SK-N-SH (cell line): ENCODE results near the gene MIS12.

Experiments used
- EP300 ChIP-seq, 2 experiments: IDR thresholded peaks; 2 replicates each; pipeline versions ENCODE4 v1.4.0 to v1.6.1; 2012; ENCODE audit warnings: borderline replicate concordance in 1 of 2, low read depth in 1 of 2, low read length in 1 of 2
- EZH2phosphoT487 ChIP-seq: fragments of 200-600 bp; sonication (generic); IDR thresholded peaks from 2 replicates; pipeline ENCODE4 v1.6.1; 2017; ENCODE audit warnings: low read depth, mixed run types, mild to moderate bottlenecking, antibody characterized with exemption, moderate library complexity, borderline replicate concordance
- FOXM1 ChIP-seq: IDR thresholded peaks from 2 replicates; pipeline ENCODE4 v1.4.0; 2012; ENCODE audit warnings: low read depth, mild to moderate bottlenecking
- GATA2 ChIP-seq: sonication (generic); formaldehyde crosslinking; IDR thresholded peaks from 2 replicates; pipeline ENCODE4 v1.5.0; 2020; ENCODE audit warnings: mild to moderate bottlenecking, missing genetic modification reagents
- MEF2A ChIP-seq: IDR thresholded peaks from 2 replicates; pipeline ENCODE4 v1.4.0; 2012; ENCODE audit warnings: low read depth, borderline replicate concordance
- POLR2AphosphoS5 ChIP-seq: IDR thresholded peaks from 2 replicates; pipeline ENCODE4 v1.6.1; 2012; ENCODE audit warnings: low read depth, low read length
- RCOR1 ChIP-seq: fragments of 150-350 bp; IDR thresholded peaks from 2 replicates; pipeline ENCODE4 v1.6.1; 2017; ENCODE audit warnings: antibody characterized with exemption, low read length
- SMC3 ChIP-seq: IDR thresholded peaks from 2 replicates; pipeline ENCODE4 v1.6.1; 2012; ENCODE audit warnings: low read depth, low read length, improper control_type of control experiment
- TAF1 ChIP-seq: IDR thresholded peaks from 2 replicates; pipeline ENCODE4 v1.6.1; 2012; ENCODE audit warnings: low read depth, mild to moderate bottlenecking, low read length, moderate library complexity, borderline replicate concordance
- YY1 ChIP-seq: IDR thresholded peaks from 2 replicates; pipeline ENCODE4 v1.4.0; 2012; ENCODE audit warnings: low read depth, mild to moderate bottlenecking
- TF ChIP-seq, protein P1 (sequence below): fragments of 200-600 bp; sonication (generic); IDR thresholded peaks from 2 replicates; pipeline ENCODE4 v1.6.1; 2017; ENCODE audit warnings: antibody characterized with exemption, mild to moderate bottlenecking, moderate library complexity

DNA sequence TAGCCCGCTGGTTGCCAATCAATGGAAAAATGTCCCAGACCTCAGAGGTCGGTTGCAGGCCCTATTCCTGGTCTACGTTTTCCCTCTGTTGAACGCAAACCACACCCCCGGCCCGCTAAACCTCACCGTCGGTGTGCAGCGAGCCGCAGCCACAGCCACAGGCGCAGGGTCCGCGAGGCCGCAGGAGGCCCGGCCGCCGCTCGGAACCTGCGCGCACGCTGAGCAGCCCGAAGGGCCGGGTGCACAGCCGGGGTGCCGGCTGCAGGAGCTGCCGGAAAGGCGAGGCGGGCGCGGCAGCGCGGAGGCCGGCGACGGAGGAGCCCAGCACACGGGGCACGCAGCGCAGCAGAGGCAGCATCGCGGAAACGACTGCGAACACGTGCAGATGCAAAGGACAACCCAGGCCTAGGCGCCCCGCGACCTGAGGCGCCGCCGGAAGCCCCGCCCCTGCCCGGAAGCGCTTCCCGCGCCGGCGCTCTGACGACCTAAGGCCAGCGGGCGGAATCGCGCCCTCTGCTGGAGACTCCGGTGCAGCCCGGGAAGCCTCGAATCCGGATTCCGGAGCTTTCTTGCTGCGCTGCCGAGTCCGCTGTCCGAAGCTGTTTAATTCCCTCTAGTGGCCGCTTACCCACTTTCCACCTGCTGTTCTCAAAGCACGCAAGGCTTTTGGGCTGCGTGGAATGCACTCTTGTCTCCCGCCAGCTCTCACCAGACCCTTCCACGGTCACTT, 47.5 kb upstream of the MIS12 start, which contains the start of gene C1QBP:
- TF ChIP-seq, protein P1, sequence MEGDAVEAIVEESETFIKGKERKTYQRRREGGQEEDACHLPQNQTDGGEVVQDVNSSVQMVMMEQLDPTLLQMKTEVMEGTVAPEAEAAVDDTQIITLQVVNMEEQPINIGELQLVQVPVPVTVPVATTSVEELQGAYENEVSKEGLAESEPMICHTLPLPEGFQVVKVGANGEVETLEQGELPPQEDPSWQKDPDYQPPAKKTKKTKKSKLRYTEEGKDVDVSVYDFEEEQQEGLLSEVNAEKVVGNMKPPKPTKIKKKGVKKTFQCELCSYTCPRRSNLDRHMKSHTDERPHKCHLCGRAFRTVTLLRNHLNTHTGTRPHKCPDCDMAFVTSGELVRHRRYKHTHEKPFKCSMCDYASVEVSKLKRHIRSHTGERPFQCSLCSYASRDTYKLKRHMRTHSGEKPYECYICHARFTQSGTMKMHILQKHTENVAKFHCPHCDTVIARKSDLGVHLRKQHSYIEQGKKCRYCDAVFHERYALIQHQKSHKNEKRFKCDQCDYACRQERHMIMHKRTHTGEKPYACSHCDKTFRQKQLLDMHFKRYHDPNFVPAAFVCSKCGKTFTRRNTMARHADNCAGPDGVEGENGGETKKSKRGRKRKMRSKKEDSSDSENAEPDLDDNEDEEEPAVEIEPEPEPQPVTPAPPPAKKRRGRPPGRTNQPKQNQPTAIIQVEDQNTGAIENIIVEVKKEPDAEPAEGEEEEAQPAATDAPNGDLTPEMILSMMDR: peak; percentile 97
- TF ChIP-seq POLR2AphosphoS5: peak; percentile 81
- no peak for TF ChIP-seq EZH2phosphoT487
- TF ChIP-seq EP300 (IDR thresholded peaks at IDR 0.05; ENCODE audit: borderline replicate concordance in 1 of 2, low read depth in 1 of 2, low read length in 1 of 2): 0 out of 4 replicates have a peak, but pooled peaks have one; percentile 9 to 22
- 0 out of 2 replicates have a peak, but pooled peaks have one; percentile 29 for TF ChIP-seq RCOR1
- TF ChIP-seq TAF1: peak; percentile 76; the same call in 1 of the 2 replicates
- TF ChIP-seq MEF2A: no peak
- TF ChIP-seq FOXM1: no peak
- TF ChIP-seq SMC3: peak; percentile 58
- TF ChIP-seq YY1: no peak
- no peak for TF ChIP-seq GATA2 (CRISPR knock-in tag)
